ENCODE measurements around the gene PADI1. TPM values are rescaled to one million over a fixed set of nuclear protein-coding genes. Genes with fewer than 3 reads are reported as not detected.

Gene PADI1
- total and polyA plus RNA-seq, 2 donors (not counting 1 experiment from before 2014, with no cell fraction given), result not detected

DNA sequence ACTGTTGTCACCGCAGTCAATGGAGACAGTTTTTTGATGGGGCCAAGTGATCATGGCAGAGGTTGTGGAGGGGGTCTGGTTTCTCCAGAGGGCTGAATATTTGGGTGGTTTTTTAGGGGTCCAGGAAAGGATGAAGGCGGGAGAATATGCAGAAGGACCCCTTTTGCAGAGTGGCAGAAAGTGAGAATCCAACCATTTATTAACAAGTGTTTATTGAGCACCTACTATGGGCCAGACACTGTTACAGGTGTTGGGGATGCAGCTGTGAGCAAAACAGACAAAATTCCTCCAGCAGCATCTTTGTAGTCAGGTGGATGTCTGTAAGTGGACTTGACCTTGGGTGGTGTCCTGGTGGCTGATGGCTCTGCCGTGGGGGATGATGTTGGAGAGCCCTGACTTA, 15.4 kb downstream of the PADI1 start:
- no peaks in the 10 kb centered on the region for H3K36me3 ChIP-seq (replicated peaks in 1 of 2; ENCODE audit: control extremely low read depth in 1 of 2, control insufficient read depth in 1 of 2, extremely low read depth in 1 of 2, insufficient read depth in 2 of 2, low read length in 1 of 2)
- DNase-seq (no peak), ATAC-seq (ENCODE audit: low read depth) (no peak)
- H3K4me2 ChIP-seq (replicated peaks; ENCODE audit: low read depth, low read length, poor library complexity, severe bottlenecking), result no peak overlapping the region
- no peak overlapping the region for H3K4me3 Mint-ChIP-seq
- H4K20me1 ChIP-seq (ENCODE audit: control insufficient read depth, insufficient read depth, low read length, poor library complexity, severe bottlenecking), result no peaks in the 10 kb centered on the region
- WGBS (ENCODE audit: insufficient coverage), result 92% methylated on average over 2 of the region's 3 CpGs
- H3K9me3 Mint-ChIP-seq (ENCODE audit: insufficient read depth), result no peaks in the 10 kb centered on the region
- no peaks in the 10 kb centered on the region for H3K79me2 ChIP-seq (ENCODE audit: control insufficient read depth, insufficient read depth, low read length)
- CTCF ChIA-PET, result no interaction called here
- no peak overlapping the region for H3K27ac ChIP-seq (ENCODE audit: low read length in 2 of 2)
- peaks cover under 1% of the 10 kb centered on the region for H3K4me1 Mint-ChIP-seq
- H3K4me3 ChIP-seq (ENCODE audit: control extremely low read depth in 1 of 5, extremely low read depth in 1 of 5, insufficient read depth in 1 of 5, low read depth in 2 of 5, low read length in 4 of 5), result no peak overlapping the region
- H3K9me3 ChIP-seq (ENCODE audit: control extremely low read depth in 1 of 3, control insufficient read depth in 2 of 3, insufficient read depth in 1 of 3, low read length in 2 of 3), result no peaks in the 10 kb centered on the region
- POLR2A ChIA-PET, result no interaction called here
- intact Hi-C loops (cut with micrococcal nuclease), result no loop called here
- TF ChIP-seq EZH2 (IDR thresholded peaks at IDR 0.05; ENCODE audit: borderline replicate concordance, insufficient read depth, low read depth, low read length, poor library complexity, severe bottlenecking), result no peak
- TF ChIP-seq, protein P1, sequence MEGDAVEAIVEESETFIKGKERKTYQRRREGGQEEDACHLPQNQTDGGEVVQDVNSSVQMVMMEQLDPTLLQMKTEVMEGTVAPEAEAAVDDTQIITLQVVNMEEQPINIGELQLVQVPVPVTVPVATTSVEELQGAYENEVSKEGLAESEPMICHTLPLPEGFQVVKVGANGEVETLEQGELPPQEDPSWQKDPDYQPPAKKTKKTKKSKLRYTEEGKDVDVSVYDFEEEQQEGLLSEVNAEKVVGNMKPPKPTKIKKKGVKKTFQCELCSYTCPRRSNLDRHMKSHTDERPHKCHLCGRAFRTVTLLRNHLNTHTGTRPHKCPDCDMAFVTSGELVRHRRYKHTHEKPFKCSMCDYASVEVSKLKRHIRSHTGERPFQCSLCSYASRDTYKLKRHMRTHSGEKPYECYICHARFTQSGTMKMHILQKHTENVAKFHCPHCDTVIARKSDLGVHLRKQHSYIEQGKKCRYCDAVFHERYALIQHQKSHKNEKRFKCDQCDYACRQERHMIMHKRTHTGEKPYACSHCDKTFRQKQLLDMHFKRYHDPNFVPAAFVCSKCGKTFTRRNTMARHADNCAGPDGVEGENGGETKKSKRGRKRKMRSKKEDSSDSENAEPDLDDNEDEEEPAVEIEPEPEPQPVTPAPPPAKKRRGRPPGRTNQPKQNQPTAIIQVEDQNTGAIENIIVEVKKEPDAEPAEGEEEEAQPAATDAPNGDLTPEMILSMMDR (IDR thresholded peaks at IDR 0.05), result no peak
- H3K4me1 ChIP-seq (ENCODE audit: control insufficient read depth in 2 of 2, insufficient read depth in 2 of 2, low read length in 2 of 2), result peaks cover 0 to 3% of the 10 kb centered on the region in 2 donors
- peaks cover 23% of the 10 kb centered on the region for H3K27me3 Mint-ChIP-seq
- peaks cover 0 to 8% (median 1%) of the 10 kb centered on the region in 4 experiments for H3K27me3 ChIP-seq (replicated peaks in 1 of 4; ENCODE audit: control extremely low read depth in 1 of 4, control insufficient read depth in 3 of 4, insufficient read depth in 4 of 4, low read length in 3 of 4)
- no peak overlapping the region for H3K9ac ChIP-seq (ENCODE audit: low read length)
- no peak overlapping the region for H3K27ac Mint-ChIP-seq
- H2AFZ ChIP-seq (ENCODE audit: insufficient read depth, low read depth, low read length, poor library complexity, severe bottlenecking), result no peak overlapping the region

DNA sequence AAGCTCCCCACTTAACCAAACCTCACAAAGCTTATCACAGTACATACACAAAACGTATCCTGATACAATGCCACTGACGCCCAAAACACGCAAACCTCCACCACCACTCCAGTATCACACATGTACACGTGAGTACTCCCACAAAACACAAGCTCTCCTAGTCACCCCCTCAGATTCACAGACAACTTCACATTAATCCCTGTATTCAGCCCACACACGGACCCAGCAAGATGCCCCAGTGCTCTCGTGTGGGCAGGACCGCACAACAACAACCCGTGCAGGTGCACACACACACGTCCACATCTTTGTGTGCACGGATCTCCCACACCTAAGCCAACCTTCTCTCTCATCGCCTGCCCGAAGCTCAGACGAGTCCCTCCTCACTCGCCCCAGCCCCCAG, 17.6 kb downstream of the PADI1 start:
- 90% methylated on average over 12 of the region's 14 CpGs for WGBS (ENCODE audit: insufficient coverage)
- Mint-ChIP-seq H3K27ac (no peak overlapping the region), H3K4me1 (no peaks in the 10 kb centered on the region), H3K27me3 (peaks cover 13% of the 10 kb centered on the region), H3K4me3 (no peak overlapping the region), H3K9me3 (ENCODE audit: insufficient read depth) (no peaks in the 10 kb centered on the region)
- Histone ChIP-seq H2AFZ (ENCODE audit: insufficient read depth, low read depth, low read length, poor library complexity, severe bottlenecking) (no peak overlapping the region), H3K9ac (ENCODE audit: low read length) (no peak overlapping the region), H3K4me2 (replicated peaks; ENCODE audit: low read depth, low read length, poor library complexity, severe bottlenecking) (no peak overlapping the region), H3K27ac (ENCODE audit: low read length in 2 of 2) (no peak overlapping the region), H3K4me1 (ENCODE audit: control insufficient read depth in 2 of 2, insufficient read depth in 2 of 2, low read length in 2 of 2) (no peaks in the 10 kb centered on the region), H3K9me3 (ENCODE audit: control extremely low read depth in 1 of 3, control insufficient read depth in 2 of 3, insufficient read depth in 1 of 3, low read length in 2 of 3) (no peaks in the 10 kb centered on the region), H4K20me1 (ENCODE audit: control insufficient read depth, insufficient read depth, low read length, poor library complexity, severe bottlenecking) (no peaks in the 10 kb centered on the region), H3K36me3 (replicated peaks in 1 of 2; ENCODE audit: control extremely low read depth in 1 of 2, control insufficient read depth in 1 of 2, extremely low read depth in 1 of 2, insufficient read depth in 2 of 2, low read length in 1 of 2) (no peaks in the 10 kb centered on the region), H3K27me3 (replicated peaks in 1 of 4; ENCODE audit: control extremely low read depth in 1 of 4, control insufficient read depth in 3 of 4, insufficient read depth in 4 of 4, low read length in 3 of 4) (peaks cover 0 to 5% (median 1%) of the 10 kb centered on the region in 4 experiments), H3K79me2 (ENCODE audit: control insufficient read depth, insufficient read depth, low read length) (no peaks in the 10 kb centered on the region), H3K4me3 (ENCODE audit: control extremely low read depth in 1 of 5, extremely low read depth in 1 of 5, insufficient read depth in 1 of 5, low read depth in 2 of 5, low read length in 4 of 5) (no peak overlapping the region)
- CTCF ChIA-PET, result interaction anchor here (1.2 kb wide), 1 partner anchor 14 kb away, joined by 8 read pairs; no protein-coding TSS in a partner anchor
- intact Hi-C loops (cut with micrococcal nuclease), result no loop called here
- ATAC-seq (ENCODE audit: low read depth) (no peak), DNase-seq (no peak)
- TF ChIP-seq EZH2 (IDR thresholded peaks at IDR 0.05; ENCODE audit: borderline replicate concordance, insufficient read depth, low read depth, low read length, poor library complexity, severe bottlenecking), result no peak
- TF ChIP-seq, protein P1 (IDR thresholded peaks at IDR 0.05), result no peak
- POLR2A ChIA-PET, result no interaction called here

Data from B cell (primary cell).